ENCODE results near the gene ST3GAL5. TPM values are rescaled to one million over a fixed set of nuclear protein-coding genes. Genes with fewer than 3 reads are reported as not detected.

ST3GAL5 gene
- total and polyA plus RNA-seq, 2 of the 8 experiments (the other 6 are each of a cell fraction or from before 2014, with no cell fraction given): 1.9 to 4.5 TPM

GRCh38 chr2:85830645-85831044, 58.1 kb downstream of the ST3GAL5 start:
- Histone ChIP-seq H3K18ac (ENCODE audit: extremely low read depth, low read length) (no peak overlapping the region), H3K36me3 (ENCODE audit: control insufficient read depth in 2 of 4, insufficient read depth in 4 of 4, low read length in 3 of 4) (no peaks in the 10 kb centered on the region), H3K27ac (ENCODE audit: low read depth, low read length) (no peak overlapping the region), H3K79me1 (ENCODE audit: low read depth, low read length) (no peaks in the 10 kb centered on the region), H3K4me3 (ENCODE audit: extremely low read depth in 1 of 4, insufficient read depth in 2 of 4, low read depth in 3 of 4, low read length in 4 of 4) (no peak overlapping the region), H3K9ac (replicated peaks in 1 of 4; ENCODE audit: extremely low read depth in 1 of 4, low read depth in 3 of 4, low read length in 3 of 4) (no peak overlapping the region), H3K56ac (replicated peaks; ENCODE audit: insufficient read length, low read depth, low read length) (no peak overlapping the region), H4K5ac (ENCODE audit: insufficient read length, low read depth, low read length) (no peak overlapping the region), H2BK120ac (replicated peaks; ENCODE audit: low read depth, low read length) (no peak overlapping the region), H2BK15ac (ENCODE audit: low read length) (no peak overlapping the region), H3K9me3 (ENCODE audit: insufficient read depth in 2 of 2, low read depth in 1 of 2, low read length in 1 of 2) (no peaks in the 10 kb centered on the region), H3K27me3 (replicated peaks in 1 of 4; ENCODE audit: control insufficient read depth in 3 of 4, extremely low read depth in 1 of 4, insufficient read depth in 3 of 4, low read length in 3 of 4) (no peaks in the 10 kb centered on the region), H3K4me2 (ENCODE audit: insufficient read depth in 1 of 2, low read depth in 2 of 2, low read length in 2 of 2) (no peak overlapping the region), H2BK5ac (ENCODE audit: low read depth, low read length) (no peak overlapping the region), H3K4ac (replicated peaks; ENCODE audit: insufficient read length, low read depth, low read length) (no peak overlapping the region), H4K91ac (replicated peaks; ENCODE audit: insufficient read length, low read length) (no peak overlapping the region), H3K4me1 (replicated peaks in 1 of 4; ENCODE audit: control insufficient read depth in 3 of 4, insufficient read depth in 4 of 4, low read length in 3 of 4) (peaks cover 0 to 3% (median 0%) of the 10 kb centered on the region in 4 experiments; a peak in 3 of 7 replicates), H2AK5ac (ENCODE audit: low read depth, low read length) (no peak overlapping the region), H3K79me2 (ENCODE audit: control insufficient read depth in 1 of 2, insufficient read depth in 2 of 2, low read length in 2 of 2) (no peaks in the 10 kb centered on the region), H4K20me1 (replicated peaks in 1 of 2; ENCODE audit: control insufficient read depth in 1 of 2, insufficient read depth in 2 of 2, low read length in 2 of 2) (no peaks in the 10 kb centered on the region), H4K8ac (ENCODE audit: extremely low read depth, insufficient read depth, low read length) (no peak overlapping the region), H2BK20ac (ENCODE audit: low read length) (no peak overlapping the region), H2BK12ac (ENCODE audit: low read depth, low read length) (no peak overlapping the region), H2AFZ (ENCODE audit: low read length) (no peak overlapping the region), H3K23ac (ENCODE audit: insufficient read length) (no peak overlapping the region), H3K23me2 (ENCODE audit: low read depth, low read length) (no peaks in the 10 kb centered on the region), H3K14ac (ENCODE audit: insufficient read length) (no peak overlapping the region)
- WGBS, 2 experiments (ENCODE audit: extremely low coverage in 1 of 2, insufficient coverage in 1 of 2, insufficient read length in 1 of 2, insufficient replicate concordance in 2 of 2, low coverage in 1 of 2, low lambda C conversion rate in 2 of 2, missing lambda C conversion rate in 1 of 2): 60% methylated on average over 1 of the region's 1 CpG; no CpG with 5 or more reads in 1 of the 2 experiments
- CTCF ChIA-PET (ENCODE audit: partially characterized antibody): interaction anchor here (0.8 to 6.0 kb wide), 11 partner anchors 10 to 248 kb away, joined by 3 to 61 read pairs (median 3); partner anchors contain the start of gene ST3GAL5
- FAIRE-seq (no peak), DNase-seq (ENCODE audit: low read depth in 1 of 2, low spot score in 2 of 2) (no peak)
- TF ChIP-seq RBBP5 (IDR thresholded peaks at IDR 0.05; ENCODE audit: borderline replicate concordance, low read depth, low read length) (no peak), TCF12 (IDR thresholded peaks at IDR 0.05; ENCODE audit: low read depth, low read length) (no peak), GTF2F1 (IDR thresholded peaks at IDR 0.05; ENCODE audit: borderline replicate concordance, low read depth, low read length) (no peak), EZH2 (IDR thresholded peaks at IDR 0.05; ENCODE audit: low read depth, low read length, severe bottlenecking) (no peak), CHD1 (IDR thresholded peaks at IDR 0.05; ENCODE audit: low read depth, low read length) (no peak), SAP30 (IDR thresholded peaks at IDR 0.05; ENCODE audit: insufficient read depth, insufficient replicate concordance, low read length) (no peak), CEBPB (IDR thresholded peaks at IDR 0.05; ENCODE audit: low read depth, low read length) (no peak), SP1 (IDR thresholded peaks at IDR 0.05; ENCODE audit: low read depth, low read length) (no peak)
- TF ChIP-seq, protein P1, sequence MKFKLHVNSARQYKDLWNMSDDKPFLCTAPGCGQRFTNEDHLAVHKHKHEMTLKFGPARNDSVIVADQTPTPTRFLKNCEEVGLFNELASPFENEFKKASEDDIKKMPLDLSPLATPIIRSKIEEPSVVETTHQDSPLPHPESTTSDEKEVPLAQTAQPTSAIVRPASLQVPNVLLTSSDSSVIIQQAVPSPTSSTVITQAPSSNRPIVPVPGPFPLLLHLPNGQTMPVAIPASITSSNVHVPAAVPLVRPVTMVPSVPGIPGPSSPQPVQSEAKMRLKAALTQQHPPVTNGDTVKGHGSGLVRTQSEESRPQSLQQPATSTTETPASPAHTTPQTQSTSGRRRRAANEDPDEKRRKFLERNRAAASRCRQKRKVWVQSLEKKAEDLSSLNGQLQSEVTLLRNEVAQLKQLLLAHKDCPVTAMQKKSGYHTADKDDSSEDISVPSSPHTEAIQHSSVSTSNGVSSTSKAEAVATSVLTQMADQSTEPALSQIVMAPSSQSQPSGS (IDR thresholded peaks at IDR 0.05; ENCODE audit: low read length): no peak
- POLR2A ChIA-PET (ENCODE audit: partially characterized antibody): no interaction called here

All from H1 (cell line).